Peyer's patch (tissue), 4 donors: Measurements from ENCODE around the gene SFRP4.

ENCODE experiments used
- POLR2A ChIP-seq, 2 donors: fragments of 450-650 bp; IDR thresholded peaks; one replicate each; pipeline ENCODE4 v1.5.1; 2017; ENCODE audit warnings: antibody characterized with exemption in 2 of 2, mild to moderate bottlenecking in 2 of 2, moderate library complexity in 2 of 2
- TF ChIP-seq, protein P1 (sequence below), 6 experiments: fragments of 450-650 bp in 4 of 6; fragments of 200-600 bp in 2 of 6; sonication (generic) in 1 of 6; IDR thresholded peaks; one replicate each; pipeline ENCODE4 v1.5.1; 2017 to 2019; ENCODE audit warnings: antibody characterized with exemption in 6 of 6, mild to moderate bottlenecking in 3 of 6, moderate library complexity in 1 of 6

DNA sequence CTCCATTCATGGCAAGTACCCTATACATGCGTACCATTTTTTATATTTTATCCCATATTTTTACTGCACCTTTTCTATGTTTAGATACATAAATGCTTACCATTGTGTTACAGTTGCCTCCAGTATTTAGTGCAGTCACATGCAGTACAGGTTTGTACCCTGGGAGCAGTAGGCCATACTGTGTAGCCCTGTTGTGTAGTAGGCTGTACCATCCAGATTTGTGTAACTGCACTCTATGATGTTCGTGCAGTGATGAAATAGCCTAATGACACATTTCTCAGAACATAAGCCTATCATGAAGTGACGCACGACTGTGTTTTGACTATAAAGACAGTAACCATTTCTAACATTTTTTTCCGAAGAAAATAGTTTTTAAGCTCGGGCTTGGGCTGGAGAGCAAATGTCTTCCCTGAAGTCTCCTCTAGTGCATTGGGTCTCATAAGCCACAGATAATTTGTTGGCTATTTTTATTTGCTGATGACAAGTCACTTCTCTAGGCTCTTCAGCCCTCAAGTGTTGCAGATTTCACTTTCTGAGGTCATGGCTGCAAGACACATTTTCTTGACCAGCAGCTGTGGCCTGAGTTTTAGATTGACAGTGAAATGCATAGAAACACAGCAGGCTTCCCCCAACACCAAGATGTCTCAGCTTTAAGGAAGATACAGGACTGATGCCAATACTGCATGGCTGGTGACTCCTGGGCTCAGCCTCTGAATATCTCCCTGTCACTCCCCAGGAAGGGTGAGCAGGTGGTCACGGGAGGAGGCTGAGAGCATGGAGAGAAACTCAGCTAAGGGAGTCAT is 30.7 kb upstream of the SFRP4 start:
- TF ChIP-seq, protein P1, sequence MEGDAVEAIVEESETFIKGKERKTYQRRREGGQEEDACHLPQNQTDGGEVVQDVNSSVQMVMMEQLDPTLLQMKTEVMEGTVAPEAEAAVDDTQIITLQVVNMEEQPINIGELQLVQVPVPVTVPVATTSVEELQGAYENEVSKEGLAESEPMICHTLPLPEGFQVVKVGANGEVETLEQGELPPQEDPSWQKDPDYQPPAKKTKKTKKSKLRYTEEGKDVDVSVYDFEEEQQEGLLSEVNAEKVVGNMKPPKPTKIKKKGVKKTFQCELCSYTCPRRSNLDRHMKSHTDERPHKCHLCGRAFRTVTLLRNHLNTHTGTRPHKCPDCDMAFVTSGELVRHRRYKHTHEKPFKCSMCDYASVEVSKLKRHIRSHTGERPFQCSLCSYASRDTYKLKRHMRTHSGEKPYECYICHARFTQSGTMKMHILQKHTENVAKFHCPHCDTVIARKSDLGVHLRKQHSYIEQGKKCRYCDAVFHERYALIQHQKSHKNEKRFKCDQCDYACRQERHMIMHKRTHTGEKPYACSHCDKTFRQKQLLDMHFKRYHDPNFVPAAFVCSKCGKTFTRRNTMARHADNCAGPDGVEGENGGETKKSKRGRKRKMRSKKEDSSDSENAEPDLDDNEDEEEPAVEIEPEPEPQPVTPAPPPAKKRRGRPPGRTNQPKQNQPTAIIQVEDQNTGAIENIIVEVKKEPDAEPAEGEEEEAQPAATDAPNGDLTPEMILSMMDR (IDR thresholded peaks at IDR 0.05): no peak
- no peak for TF ChIP-seq POLR2A (IDR thresholded peaks at IDR 0.05)
